Endothelial cell of coronary artery (primary cell): ENCODE results near the gene NTN1. TPM values are rescaled to one million over a fixed set of nuclear protein-coding genes. Genes with fewer than 3 reads are reported as not detected.

Source experiments
- total RNA-seq: library from RNA; depleted of rRNA; stranded (reverse); fragments of >200 nt; gene quantifications from 2 replicates; pipeline ENCODE4 v1.2.3, GENCODE V29; 2014

Gene NTN1
- 0.09 TPM in 2 replicates for total RNA-seq

GRCh38 chr17:9021158-9021991, at the start of gene NTN1:
Gene NTN1 (plus strand): TSS chr17:9021510. CDS start chr17:9022374, 864 bp downstream.

Other genes starting within 250 kb of the NTN1 start
- gene MFSD6L, start 222.1 kb upstream of the NTN1 start, total RNA-seq = not detected in 2 replicates
- not detected in 2 replicates for gene PIK3R6, start 153.8 kb upstream of the NTN1 start, total RNA-seq
- gene PIK3R5, start 55.8 kb upstream of the NTN1 start, total RNA-seq = 0.09 TPM in 1 of 2 replicates, not detected in the other